K562 (cell line): ENCODE data around the gene REX1BD. TPM values are rescaled to one million over a fixed set of nuclear protein-coding genes. Genes with fewer than 3 reads are reported as not detected.
A peak's percentile ranks its signal among the peaks of the same experiment; 100 is the strongest.

ENCODE experiments used
- BRD9 ChIP-seq: fragments of 450-650 bp; IDR thresholded peaks from 2 replicates; pipeline ENCODE4 v1.6.1; 2018; ENCODE audit warnings: low read depth; ENCODE audit not compliant: partially characterized antibody
- CBX8 ChIP-seq: fragments of 200-600 bp; sonication (generic); IDR thresholded peaks from 2 replicates; pipeline ENCODE4 v1.6.1; 2012; ENCODE audit warnings: borderline replicate concordance, mixed run types, low read depth, mild to moderate bottlenecking, moderate library complexity, mixed read lengths, low read length, control low read depth, inconsistent platforms; ENCODE audit not compliant: poor library complexity, severe bottlenecking; ENCODE audit errors: extremely low read depth
- CEBPG ChIP-seq, 3 experiments: fragments of 200-800 bp in 1 of 3; sonication (Bioruptor generic) in 1 of 3; sonication (generic) in 1 of 3; formaldehyde crosslinking in 1 of 3; IDR thresholded peaks in 2 of 3; conservative IDR thresholded peaks in 1 of 3; 2 replicates each; pipeline versions ENCODE4 v1.6.1 to v1.8.0; 2016 to 2022; ENCODE audit warnings: missing compliant biosample characterization in 2 of 3, missing genetic modification characterization in 2 of 3, mild to moderate bottlenecking in 1 of 3, missing genetic modification reagents in 1 of 3
- HLTF ChIP-seq: fragments of 450-650 bp; IDR thresholded peaks from 2 replicates; pipeline ENCODE4 v1.6.1; 2016
- HNRNPL ChIP-seq: fragments of 200-400 bp; formaldehyde crosslinking; IDR thresholded peaks from 2 replicates; pipeline ENCODE4 v1.6.1; 2017; ENCODE audit warnings: low read depth, mild to moderate bottlenecking, low read length
- KDM1A ChIP-seq, 2 experiments: fragments of 450-650 bp; IDR thresholded peaks; 2 replicates each; pipeline ENCODE4 v1.6.1; 2016; ENCODE audit warnings: mild to moderate bottlenecking in 2 of 2
- MLLT1 ChIP-seq, 2 experiments: fragments of 450-650 bp; IDR thresholded peaks; 2 replicates each; pipeline ENCODE4 v1.6.1; 2016
- NCOA6 ChIP-seq: fragments of 450-650 bp; IDR thresholded peaks from 2 replicates; pipeline ENCODE4 v1.6.1; 2017; ENCODE audit warnings: mild to moderate bottlenecking
- PREB ChIP-seq: sonication (generic); formaldehyde crosslinking; IDR thresholded peaks from 2 replicates; pipeline ENCODE4 v1.8.1; 2023; ENCODE audit warnings: mild to moderate bottlenecking, missing genetic modification reagents
- RAD21 ChIP-seq, 2 experiments: fragments of 250-450 bp in 1 of 2; fragments of 450-650 bp in 1 of 2; sonication (Bioruptor Pico) in 1 of 2; formaldehyde crosslinking in 1 of 2; IDR thresholded peaks in 1 of 2; conservative IDR thresholded peaks in 1 of 2; 2 replicates each; pipeline versions ENCODE4 v1.4.0 to v1.8.0; 2020 to 2022; ENCODE audit warnings: mild to moderate bottlenecking in 2 of 2, moderate library complexity in 1 of 2
- SAP30 ChIP-seq: fragments of 200-600 bp; sonication (generic); IDR thresholded peaks from 2 replicates; pipeline ENCODE4 v1.6.1; 2012; ENCODE audit warnings: borderline replicate concordance, low read depth, mild to moderate bottlenecking, moderate library complexity, low read length, control low read depth, inconsistent platforms; ENCODE audit not compliant: insufficient read depth, poor library complexity, severe bottlenecking
- TBL1XR1 ChIP-seq, 2 experiments: IDR thresholded peaks; 2 replicates each; pipeline ENCODE4 v1.6.1; 2012; ENCODE audit warnings: improper control_type of control experiment in 2 of 2, low read length in 2 of 2, mild to moderate bottlenecking in 1 of 2
- TEAD1 ChIP-seq, 2 experiments: fragments of 450-650 bp in 1 of 2; sonication (generic) in 1 of 2; formaldehyde crosslinking; IDR thresholded peaks; 2 replicates each; pipeline versions ENCODE4 v1.4.0 to v1.8.0; 2020 to 2022; ENCODE audit warnings: mild to moderate bottlenecking in 2 of 2, missing genetic modification reagents in 1 of 2
- TRIM25 ChIP-seq: fragments of 450-650 bp; IDR thresholded peaks from 2 replicates; pipeline ENCODE4 v1.7.0; 2016; ENCODE audit warnings: borderline replicate concordance
- ZEB2 ChIP-seq: fragments of 450-650 bp; IDR thresholded peaks from 2 replicates; pipeline ENCODE4 v1.6.1; 2016
- ZFP30 ChIP-seq: fragments of 250-450 bp; sonication (Bioruptor Pico); IDR thresholded peaks from 2 replicates; pipeline ENCODE4 v1.8.0; 2022; ENCODE audit warnings: moderate library complexity, mild to moderate bottlenecking, inconsistent platforms, borderline replicate concordance
- ZNF124 ChIP-seq: sonication (generic); formaldehyde crosslinking; IDR thresholded peaks from 2 replicates; pipeline ENCODE4 v1.8.1; 2022; ENCODE audit warnings: missing genetic modification reagents
- ZNF551 ChIP-seq: fragments of 250-450 bp; sonication (Bioruptor Pico); IDR thresholded peaks from 2 replicates; pipeline ENCODE4 v1.5.0; 2021; ENCODE audit warnings: mild to moderate bottlenecking, moderate library complexity
- ZNF695 ChIP-seq: fragments of 450-650 bp; formaldehyde crosslinking; IDR thresholded peaks from 2 replicates; pipeline ENCODE4 v1.4.0; 2020; ENCODE audit warnings: mild to moderate bottlenecking, moderate library complexity
- polyA plus RNA-seq, 8 experiments: library from polyadenylated mRNA; depleted of rRNA in 4 of 8; stranded (reverse) in 5 of 8; unstranded in 3 of 8; fragments of >200 nt; fragmentation: Nextera tagmentation in 2 of 8; fragmentation: Illumina TruSeq in 1 of 8; extraction: Ambion mirVana in 2 of 8; extraction: Trizol in 1 of 8; gene quantifications; 2 replicates each; pipeline versions ENCODE4 v1.2.1 to v1.2.3, GENCODE V29; 2011 to 2014; ENCODE audit warnings: inconsistent platforms in 1 of 8, missing spikeins in 1 of 8
- total RNA-seq, 7 experiments: library from RNA; depleted of rRNA in 6 of 7; stranded (reverse); fragments of >200 nt in 6 of 7; fragmentation: Illumina TruSeq in 2 of 7; extraction: Trizol in 2 of 7; gene quantifications; 2 replicates each; pipeline versions ENCODE4 v1.2.1 to v1.2.3, GENCODE V29; 2011 to 2021; ENCODE audit warnings: low replicate concordance in 1 of 7

REX1BD gene
- total and polyA plus RNA-seq, 9 of the 15 experiments (the other 6 are each of a cell fraction or from before 2014, with no cell fraction given), result 1.9 to 136 (median 13.8) TPM

- TF ChIP-seq MLLT1 (IDR thresholded peaks at IDR 0.05) (peak; percentile 56 to 61; a peak in 2 of 4 replicates), TBL1XR1 (IDR thresholded peaks at IDR 0.05; ENCODE audit: low read length in 2 of 2) (0 out of 4 replicates have a peak, but pooled peaks of 1 of the 2 experiments have one; percentile 31), ZNF551 (CRISPR knock-in tag) (no peak), BRD9 (no peak), CEBPG (CRISPR knock-in tag; IDR thresholded peaks at IDR 0.05) (no peak), CEBPG (tag; conservative IDR thresholded peaks at IDR 0.05 in 1 of 2, IDR thresholded peaks at IDR 0.05 in 1 of 2) (no peak), HLTF (peak; percentile 77; the same call in 1 of the 2 replicates), ZEB2 (no peak), PREB (CRISPR knock-in tag) (no peak), ZNF124 (CRISPR knock-in tag) (no peak), TEAD1 (CRISPR knock-in tag; IDR thresholded peaks at IDR 0.05) (peak; percentile 28 to 72; a peak in 2 of 4 replicates), CBX8 (no peak), HNRNPL (peak; percentile 87), NCOA6 (no peak), ZFP30 (no peak), RAD21 (CRISPR knock-in tag; conservative IDR thresholded peaks at IDR 0.05 in 1 of 2, IDR thresholded peaks at IDR 0.05 in 1 of 2) (peak; percentile 28 to 30; a peak in 3 of 4 replicates), KDM1A (IDR thresholded peaks at IDR 0.05) (peak in 1 of 2 experiments; percentile 26; a peak in 1 of 4 replicates), ZNF695 (CRISPR knock-in tag) (no peak), SAP30 (no peak), TRIM25 (no peak)
Measured at GRCh38 chr19:18588611-18589379, at the start of gene REX1BD (continued).
